ENCODE results near the gene CLEC4M.

The CLEC4M gene, protein sequence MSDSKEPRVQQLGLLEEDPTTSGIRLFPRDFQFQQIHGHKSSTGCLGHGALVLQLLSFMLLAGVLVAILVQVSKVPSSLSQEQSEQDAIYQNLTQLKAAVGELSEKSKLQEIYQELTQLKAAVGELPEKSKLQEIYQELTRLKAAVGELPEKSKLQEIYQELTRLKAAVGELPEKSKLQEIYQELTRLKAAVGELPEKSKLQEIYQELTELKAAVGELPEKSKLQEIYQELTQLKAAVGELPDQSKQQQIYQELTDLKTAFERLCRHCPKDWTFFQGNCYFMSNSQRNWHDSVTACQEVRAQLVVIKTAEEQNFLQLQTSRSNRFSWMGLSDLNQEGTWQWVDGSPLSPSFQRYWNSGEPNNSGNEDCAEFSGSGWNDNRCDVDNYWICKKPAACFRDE

GRCh38 chr19:7762719-7763293 lies at the start of gene CLEC4M:
Gene CLEC4M, plus strand, starts transcription at chr19:7763243. Its CDS starts 24 bp downstream, at chr19:7763267.
- Histone ChIP-seq H3K4me3 (no peak within 1 kb of the TSS), H3K27ac (no peak within 1 kb of the TSS)

DNA sequence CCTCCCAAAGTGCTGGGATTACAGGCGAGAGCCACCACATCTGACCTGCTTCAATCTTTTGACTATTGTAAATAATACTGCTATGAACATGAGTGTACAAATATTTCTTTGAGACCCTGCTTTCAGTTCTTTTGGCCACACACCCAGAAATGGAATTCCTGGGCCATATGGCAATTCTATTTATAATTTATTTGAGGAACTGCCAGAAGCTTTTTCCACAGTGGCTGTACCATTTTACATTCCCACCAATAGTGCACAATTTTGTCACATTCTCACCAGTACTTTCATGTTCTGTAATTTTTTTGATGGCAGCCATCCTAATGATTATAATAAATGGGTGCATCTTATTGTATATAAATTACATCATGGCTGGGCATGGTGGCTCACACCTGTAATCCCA lies 47.4 kb upstream of the CLEC4M start:
- Histone ChIP-seq H3K27ac (no peak overlapping the region), H3K4me3 (no peak overlapping the region)

GRCh38 chr19:7716762-7717161 lies 46.3 kb upstream of the CLEC4M start:
- H3K27ac ChIP-seq = no peak overlapping the region
- H3K4me3 ChIP-seq = no peak overlapping the region

- H3K27ac ChIP-seq = no peak overlapping the region
- no peak overlapping the region for H3K4me3 ChIP-seq
Measured at GRCh38 chr19:7718668-7719067, 44.4 kb upstream of the CLEC4M start.

DNA sequence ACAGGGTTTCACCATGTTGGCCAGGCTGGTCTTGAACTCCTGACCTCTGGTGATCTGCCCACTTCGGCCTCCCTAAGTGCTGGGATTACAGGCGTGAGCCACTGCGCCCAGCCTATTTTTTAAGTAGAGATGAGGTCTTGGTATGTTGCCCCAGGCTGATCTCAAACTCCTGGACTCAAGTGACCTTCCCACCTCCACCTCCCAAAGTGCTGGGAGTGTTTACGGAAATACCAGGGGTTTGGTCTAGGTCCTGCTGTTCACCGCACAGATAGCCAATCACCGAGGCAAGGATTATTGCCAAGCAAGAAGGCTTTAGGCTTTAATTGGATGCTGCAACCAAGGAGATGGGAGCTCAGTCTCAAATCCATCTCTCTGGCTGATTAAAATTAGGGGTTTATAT lies 42.7 kb upstream of the CLEC4M start:
- no peak overlapping the region for H3K4me3 ChIP-seq

GRCh38 chr19:7722231-7722651 lies 40.8 kb upstream of the CLEC4M start:
- no peak overlapping the region for H3K27ac ChIP-seq
- H3K4me3 ChIP-seq = no peak overlapping the region

More for the DNA sequence above, 42.7 kb upstream of the CLEC4M start:
- no peak overlapping the region for H3K27ac ChIP-seq

- no peak overlapping the region for H3K27ac ChIP-seq
- H3K4me3 ChIP-seq = no peak overlapping the region
Measured at GRCh38 chr19:7725791-7726190, 37.3 kb upstream of the CLEC4M start.

DNA sequence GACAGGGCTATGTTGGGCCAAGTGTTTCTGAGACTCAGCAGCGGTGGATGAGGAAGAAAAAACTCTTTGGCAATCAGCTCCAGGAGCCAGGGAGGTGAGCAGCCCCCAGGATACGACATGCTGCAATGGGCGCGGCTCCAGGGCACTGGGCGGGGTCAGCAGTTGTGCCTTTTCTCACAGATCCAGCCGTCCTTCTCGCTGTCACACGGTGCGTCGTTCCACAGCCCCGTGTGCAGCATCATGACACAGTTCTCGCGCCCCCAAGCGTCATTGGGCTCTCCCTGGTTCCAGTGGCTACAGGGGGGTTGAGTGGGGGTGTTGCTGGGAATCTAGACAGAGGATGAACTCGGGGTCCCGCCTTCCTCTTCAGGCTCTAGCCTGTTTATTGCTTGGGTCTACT lies 33.8 kb upstream of the CLEC4M start:
- Histone ChIP-seq H3K27ac (no peak overlapping the region), H3K4me3 (no peak overlapping the region)

DNA sequence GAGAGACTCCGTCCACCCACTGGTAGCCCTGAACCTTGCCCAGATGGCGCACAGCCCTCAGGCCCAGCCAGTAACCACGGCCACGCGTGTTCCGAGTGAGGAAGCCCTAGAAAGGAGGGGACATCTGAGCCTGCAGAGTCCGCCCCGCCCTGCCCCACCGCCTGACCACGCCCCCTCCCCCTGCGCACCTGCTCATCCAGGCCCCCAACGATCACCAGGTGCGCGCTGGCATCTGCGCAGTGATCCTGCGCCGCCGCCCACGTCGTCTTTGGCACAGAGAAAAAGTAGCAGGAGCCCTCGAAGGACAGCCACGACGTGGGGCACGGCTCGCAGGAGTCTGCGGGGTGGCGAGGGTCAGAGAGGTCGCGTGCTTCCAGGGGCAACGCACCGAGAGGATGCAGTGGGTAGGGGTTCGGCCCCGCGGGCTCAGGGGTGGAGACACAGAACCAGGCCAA lies 33.2 kb upstream of the CLEC4M start:
- H3K27ac ChIP-seq = no peak overlapping the region
- no peak overlapping the region for H3K4me3 ChIP-seq

GRCh38 chr19:7730286-7731217 lies 32.5 kb upstream of the CLEC4M start:
- H3K27ac ChIP-seq = no peak overlapping the region
- no peak overlapping the region for H3K4me3 ChIP-seq

DNA sequence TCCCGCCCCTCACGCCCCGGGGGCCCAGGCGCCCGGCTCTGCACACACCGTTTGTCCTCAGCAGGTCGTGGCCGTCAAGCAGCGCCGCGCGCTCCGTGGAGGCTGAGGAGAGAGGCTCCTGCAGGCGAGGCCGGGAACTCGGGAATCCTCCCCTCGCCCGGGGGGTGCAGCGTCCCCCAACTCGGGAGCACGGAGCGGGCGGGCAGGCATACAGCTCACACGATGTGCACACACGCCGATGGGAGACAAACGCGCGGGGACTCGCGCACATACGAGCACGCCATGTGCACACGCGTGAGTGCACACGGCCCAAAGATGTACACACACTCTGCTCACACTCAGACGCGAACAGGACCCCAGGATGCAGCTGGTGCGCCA lies 31.8 kb upstream of the CLEC4M start:
- H3K4me3 ChIP-seq = no peak overlapping the region
- no peak overlapping the region for H3K27ac ChIP-seq

GRCh38 chr19:7731615-7732014 lies 31.4 kb upstream of the CLEC4M start:
- no peak overlapping the region for H3K27ac ChIP-seq
- H3K4me3 ChIP-seq = no peak overlapping the region

DNA sequence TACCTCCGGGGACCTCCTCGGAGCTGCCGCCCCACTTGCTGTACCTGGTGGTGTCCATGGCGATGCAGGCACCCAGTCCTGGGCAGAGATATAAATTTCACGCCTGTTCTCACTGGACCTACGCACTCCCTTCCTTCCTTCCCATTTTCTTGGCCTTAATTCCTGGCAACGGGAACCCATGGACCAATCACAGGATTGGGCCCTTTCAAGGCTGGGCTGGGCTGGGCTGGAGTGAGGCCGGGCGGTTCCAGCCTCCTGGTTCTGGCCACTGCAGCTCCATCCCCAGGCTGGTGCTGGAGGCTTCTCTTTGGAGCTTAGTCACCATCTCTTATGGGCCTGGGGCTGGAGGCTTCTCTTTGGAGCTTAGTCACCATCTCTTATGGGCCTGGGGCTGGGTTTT lies 31.0 kb upstream of the CLEC4M start, which contains the start of gene CLEC4G:
Gene CLEC4G, minus strand, starts transcription at position 66 of the 400 bp plus-strand sequence. Its CDS starts 8 bp downstream, at position 58.
- Histone ChIP-seq H3K27ac (no peak within 1 kb of the TSS), H3K4me3 (no peak within 1 kb of the TSS)

- Histone ChIP-seq H3K4me3 (no peak overlapping the region), H3K27ac (no peak overlapping the region)
Measured at GRCh38 chr19:7733376-7733775, 29.7 kb upstream of the CLEC4M start.

DNA sequence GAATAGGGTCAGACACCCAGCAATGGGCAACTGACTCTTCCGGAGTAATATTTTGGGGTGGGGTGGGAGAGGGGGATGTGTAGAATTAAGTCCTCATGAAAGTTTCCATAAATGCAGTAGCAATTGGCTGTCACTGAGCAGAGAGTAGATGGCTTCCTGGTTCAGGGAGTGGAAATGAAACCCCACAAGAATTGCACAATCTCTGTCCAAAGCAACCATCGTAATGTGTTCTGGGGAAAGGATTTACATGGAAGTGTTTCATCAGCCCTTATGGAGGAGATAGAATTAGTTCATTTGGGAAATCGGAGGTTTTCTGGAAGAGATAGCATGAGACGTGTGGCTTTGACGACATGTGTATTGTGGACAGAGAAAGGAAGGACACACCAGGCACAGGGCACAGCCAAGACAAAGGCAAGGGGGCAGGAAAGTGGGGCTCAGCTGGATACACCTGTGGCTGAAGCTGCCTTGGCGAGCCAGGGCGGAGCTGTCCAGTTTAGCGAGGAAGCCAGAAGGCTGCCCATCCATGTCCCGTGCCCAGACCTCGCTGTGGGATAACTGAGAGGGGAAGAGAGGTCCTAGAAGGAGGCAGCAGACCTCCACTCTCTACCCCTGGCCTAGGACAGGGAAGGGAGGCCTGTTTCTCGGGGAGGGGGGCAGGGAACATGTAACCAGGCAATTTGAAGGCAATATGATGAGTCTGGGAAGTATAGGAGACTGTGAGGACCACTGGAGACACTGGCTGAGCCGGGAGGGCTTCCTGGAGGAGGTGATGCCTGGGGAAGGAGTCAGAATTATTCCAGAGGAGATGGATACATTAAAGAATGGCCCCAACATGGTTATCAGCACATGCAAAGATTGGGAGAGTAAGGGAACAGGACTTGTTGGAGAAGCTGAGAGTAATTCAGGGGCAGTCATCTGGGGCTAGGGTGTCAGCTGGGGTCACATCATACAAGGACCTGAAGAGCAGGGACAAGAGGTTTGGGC lies 28.5 kb upstream of the CLEC4M start:
- Histone ChIP-seq H3K27ac (peak overlapping the region in 3 of 21 experiments; percentile 6 to 23 (median 9)), H3K4me3 (no peak overlapping the region)

GRCh38 chr19:7736148-7736547 lies 26.9 kb upstream of the CLEC4M start:
- Histone ChIP-seq H3K27ac (no peak overlapping the region), H3K4me3 (no peak overlapping the region)

DNA sequence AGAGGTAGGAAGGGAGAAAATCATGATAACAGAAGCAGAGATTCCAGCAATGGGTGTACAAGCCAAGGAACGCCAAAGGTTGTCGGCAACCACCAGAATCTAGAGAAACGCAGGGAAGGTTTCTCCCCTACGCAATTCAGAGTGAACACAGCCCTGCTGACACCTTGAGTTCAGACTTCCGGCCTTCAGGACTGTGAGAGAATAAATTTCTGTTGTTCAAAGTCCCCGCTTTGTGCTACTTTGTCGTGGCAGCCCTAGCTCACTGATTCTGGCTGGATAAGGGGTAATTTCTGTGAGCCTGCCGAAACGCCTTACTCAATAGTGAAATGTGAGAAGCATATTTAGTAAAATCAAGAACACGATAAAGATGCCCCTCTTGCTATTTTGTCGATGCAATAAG lies 25.8 kb upstream of the CLEC4M start:
- Histone ChIP-seq H3K4me3 (no peak overlapping the region), H3K27ac (no peak overlapping the region)

DNA sequence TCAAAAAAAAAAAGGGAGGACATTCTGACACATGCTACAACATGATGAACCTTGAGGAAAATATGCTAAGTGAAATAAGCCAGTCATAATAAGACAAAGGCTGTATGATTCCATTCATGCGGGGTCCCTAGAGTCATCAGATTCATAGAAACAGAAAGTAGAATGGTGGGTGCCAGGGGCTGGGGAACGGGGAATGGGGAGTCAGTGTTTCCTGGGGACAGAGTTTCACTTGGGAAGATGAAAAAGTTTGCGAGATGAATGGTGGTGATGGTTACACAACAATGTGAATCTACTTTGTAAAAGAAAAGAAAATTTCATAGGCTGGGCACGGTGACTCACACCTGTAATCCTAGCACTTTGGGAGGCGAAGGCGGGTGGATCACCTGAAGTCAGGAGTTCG lies 25.0 kb upstream of the CLEC4M start:
- H3K27ac ChIP-seq = no peak overlapping the region
- H3K4me3 ChIP-seq = no peak overlapping the region

- Histone ChIP-seq H3K27ac (no peak overlapping the region), H3K4me3 (no peak overlapping the region)
Measured at GRCh38 chr19:7739211-7739755, 23.8 kb upstream of the CLEC4M start.

Data from skin epidermis (tissue), 12 donors.